GM18873 (cell line): ENCODE results near the gene RAB40B.

ENCODE experiments used
- ATAC-seq: cut with Tn5 transposase; IDR thresholded peaks from one replicate; pipeline ENCODE4 v1.9.1; 2021; ENCODE audit warnings: mild to moderate bottlenecking, moderate library complexity, moderate number of reproducible peaks; ENCODE audit not compliant: unreplicated experiment, low FRiP score

The RAB40B gene

GRCh38 chr17:82693168-82693867, 5.2 kb downstream of the RAB40B start:
- no peak for ATAC-seq

GRCh38 chr17:82692268-82692667, 6.2 kb downstream of the RAB40B start:
- ATAC-seq: no peak

DNA sequence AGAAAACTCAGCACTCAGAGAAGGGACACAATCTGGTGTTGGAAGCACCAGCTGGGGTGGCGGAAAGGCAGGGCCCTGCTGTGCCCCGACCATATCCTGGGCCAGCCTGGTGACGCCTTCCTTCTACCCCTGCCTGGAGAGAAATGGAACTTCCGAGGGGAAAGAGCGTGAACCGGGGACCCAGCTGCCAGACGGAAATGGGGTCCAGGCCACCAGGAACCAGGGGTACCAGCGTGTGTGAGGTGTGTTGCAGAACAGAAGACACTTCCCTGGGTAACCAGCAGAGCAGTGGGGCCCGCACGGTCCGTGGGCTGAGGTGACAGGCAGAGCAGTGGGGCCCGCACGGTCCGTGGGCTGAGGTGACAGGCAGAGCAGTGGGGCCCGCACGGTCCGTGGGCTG, 6.8 kb downstream of the RAB40B start:
- no peak for ATAC-seq

DNA sequence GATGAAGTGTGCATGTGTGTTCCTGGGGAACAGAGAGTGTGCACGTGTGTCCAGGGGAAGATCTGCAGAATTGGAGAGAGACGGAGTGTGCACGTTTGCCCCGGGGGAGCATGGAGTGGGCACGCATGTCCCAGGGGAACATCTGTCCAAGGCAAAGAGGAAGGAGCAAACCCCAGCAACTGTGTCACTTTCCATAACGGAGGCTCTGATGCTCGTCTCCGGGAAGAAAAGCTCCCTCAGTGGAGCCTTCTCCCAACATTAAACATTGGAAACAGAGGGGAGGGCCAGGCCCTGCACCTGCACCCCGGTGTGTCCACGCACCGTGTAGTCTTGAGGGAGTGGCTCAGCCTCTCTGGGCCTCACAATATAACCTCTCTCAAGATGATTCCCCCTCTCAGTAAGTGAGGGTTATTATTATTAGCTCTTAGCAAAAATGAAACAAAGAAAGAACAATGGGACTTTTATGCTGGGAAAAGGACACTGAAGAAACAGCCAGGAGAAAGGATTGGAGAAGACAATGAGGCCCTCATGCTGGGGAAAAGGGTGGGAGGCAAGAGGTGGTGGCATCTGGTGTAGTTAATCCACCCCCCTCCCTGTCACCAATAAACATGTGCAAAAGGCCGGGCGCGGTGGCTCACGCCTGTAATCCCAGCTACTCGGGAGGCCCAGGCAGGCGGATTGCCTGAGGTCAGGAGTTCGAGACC, 7.6 kb downstream of the RAB40B start:
- no peak for ATAC-seq

GRCh38 chr17:82689077-82689476, 9.4 kb downstream of the RAB40B start:
- no peak for ATAC-seq

- no peak for ATAC-seq
Observed at GRCh38 chr17:82687871-82688270, 10.6 kb downstream of the RAB40B start.

GRCh38 chr17:82687375-82687861, 11.1 kb downstream of the RAB40B start:
- no peak for ATAC-seq

DNA sequence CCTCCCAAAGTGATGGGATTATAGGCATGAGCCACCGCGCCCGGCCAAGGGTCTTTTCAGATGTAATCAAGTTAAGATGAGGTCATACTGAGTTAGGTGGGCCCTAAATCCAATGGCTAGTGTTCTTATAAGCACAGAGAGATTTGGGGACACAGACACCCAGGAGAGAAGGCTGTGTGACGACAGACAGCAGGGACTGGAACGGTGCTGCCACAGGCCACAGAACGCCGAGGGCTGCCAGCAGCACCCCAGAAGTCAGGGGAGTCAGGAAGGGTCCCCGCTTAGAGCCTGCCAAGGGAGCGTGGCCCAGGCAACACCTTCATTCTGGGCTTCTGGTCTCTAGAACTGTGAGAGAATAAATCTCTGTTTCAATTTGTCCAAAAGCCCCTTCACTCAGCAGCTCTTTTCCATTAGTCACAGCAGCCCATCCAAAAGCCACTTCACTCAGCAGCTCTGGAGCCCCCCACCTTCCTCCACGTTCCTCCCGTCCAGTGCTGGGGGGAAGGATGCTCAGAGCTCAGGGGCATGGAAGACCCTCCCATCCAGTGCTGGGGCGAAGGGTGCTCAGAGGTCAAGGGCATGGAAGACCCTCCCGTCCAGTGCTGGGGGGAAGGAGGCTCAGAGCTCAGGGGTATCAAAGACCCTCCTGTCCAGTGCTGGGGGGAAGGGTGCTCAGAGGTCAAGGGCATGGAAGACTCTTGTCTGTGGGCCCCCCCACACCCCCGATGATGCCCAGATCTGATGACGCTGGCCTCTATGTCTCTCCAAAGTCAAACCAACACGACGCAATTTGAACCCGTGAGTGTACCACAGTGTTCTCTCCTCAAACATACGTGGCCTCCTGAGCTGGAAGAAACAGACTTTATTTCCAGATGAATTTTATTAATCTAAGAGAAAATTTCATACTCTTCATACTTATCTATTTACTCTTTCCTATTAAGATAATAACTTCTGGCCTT, 11.9 kb downstream of the RAB40B start:
- ATAC-seq: no peak

DNA sequence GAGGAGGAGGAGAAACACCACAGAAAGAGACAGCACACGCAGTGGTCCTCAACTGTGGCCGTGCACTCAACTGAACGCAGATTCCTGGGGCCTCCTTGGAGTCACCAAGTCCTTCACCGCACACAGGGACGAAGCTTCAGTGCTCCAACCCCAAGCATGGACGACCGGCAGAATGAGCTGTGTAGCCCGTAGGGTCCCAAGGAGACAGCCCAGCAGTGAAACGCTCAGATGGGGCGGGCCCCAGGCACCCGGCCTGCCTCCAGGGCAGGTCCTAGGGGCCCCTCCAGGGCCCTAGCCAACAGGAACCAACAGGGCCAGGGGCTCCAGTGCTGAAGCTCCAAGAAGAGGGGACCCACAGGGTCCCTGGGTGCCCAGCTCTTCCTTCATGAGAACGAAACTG, 13.2 kb downstream of the RAB40B start:
- no peak for ATAC-seq

GRCh38 chr17:82684228-82684841, 14.2 kb downstream of the RAB40B start:
- no peak for ATAC-seq

- no peak for ATAC-seq
Observed at GRCh38 chr17:82683534-82683933, 15.0 kb downstream of the RAB40B start.

GRCh38 chr17:82681547-82681946, 17.0 kb downstream of the RAB40B start:
- no peak for ATAC-seq

DNA sequence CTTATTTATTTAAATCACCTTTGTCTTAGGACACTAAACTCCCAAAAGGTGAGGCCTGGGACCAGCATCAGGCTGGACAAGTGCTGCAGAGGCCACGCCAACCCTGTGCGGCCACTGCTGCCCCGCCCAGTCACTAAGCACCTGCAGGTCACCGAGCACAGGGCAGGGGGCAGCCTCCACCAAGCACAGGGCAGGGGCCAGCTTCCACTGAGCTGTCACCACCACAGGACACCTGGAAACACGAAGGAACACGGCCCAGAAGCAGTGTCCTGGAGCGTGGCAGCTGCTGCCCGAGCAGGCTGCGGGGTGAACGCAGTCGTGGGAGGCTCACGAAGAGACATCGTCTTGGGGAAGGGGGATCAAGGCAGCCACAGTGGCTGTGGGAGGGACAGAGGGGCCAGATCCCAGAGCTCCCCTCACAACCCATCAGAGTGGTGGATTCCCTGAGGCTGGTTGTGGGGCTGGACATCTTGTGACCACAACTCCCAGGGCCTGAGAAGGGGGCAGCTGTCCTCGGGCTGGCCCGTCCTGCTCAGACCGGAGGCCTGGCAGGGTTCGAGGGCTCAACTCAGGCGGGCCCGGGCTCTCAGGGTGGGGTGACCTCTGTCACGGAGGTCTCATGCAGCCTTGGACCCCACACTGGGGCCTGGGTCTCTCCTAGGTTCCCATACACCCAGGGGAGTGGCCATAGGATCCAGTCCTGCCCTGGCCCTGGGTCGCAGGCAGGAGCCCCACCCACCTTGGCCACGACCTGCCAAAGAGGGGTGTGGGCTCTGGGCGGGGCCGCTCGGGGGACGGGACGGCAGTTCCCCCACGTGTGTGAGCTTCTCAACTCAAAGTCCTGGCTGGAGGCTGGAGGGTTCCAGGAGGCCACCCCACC, 18.7 kb downstream of the RAB40B start:
- ATAC-seq: no peak

DNA sequence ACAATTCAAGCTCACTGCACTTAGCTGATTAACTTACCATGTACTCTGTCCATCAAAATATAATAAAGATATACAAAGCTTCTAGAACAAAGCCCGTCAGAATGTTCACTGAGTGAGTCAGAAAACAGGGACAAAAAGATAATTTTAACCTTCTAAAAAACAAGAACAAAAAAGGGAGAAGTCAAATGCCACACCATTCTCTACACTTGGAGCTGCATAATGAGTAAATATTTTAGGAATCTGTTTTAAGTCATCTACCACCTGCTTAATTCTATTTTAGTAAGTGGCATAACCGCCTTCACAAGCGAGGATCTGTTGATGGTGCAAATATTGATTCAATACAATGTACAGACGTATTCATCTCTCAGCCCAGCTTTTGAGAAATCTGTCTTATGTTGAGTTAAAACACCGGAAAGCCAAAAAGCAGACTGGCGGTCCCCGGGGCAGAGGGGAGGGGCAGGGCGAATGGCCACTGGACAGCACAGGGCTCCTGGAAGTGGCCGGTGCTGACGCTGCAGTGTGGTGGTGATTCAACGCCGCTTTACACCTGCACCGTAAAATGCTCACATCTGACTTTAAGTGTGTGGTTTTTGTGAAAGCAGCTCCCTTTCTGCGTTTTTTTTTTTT, 20.1 kb downstream of the RAB40B start:
- ATAC-seq: no peak

DNA sequence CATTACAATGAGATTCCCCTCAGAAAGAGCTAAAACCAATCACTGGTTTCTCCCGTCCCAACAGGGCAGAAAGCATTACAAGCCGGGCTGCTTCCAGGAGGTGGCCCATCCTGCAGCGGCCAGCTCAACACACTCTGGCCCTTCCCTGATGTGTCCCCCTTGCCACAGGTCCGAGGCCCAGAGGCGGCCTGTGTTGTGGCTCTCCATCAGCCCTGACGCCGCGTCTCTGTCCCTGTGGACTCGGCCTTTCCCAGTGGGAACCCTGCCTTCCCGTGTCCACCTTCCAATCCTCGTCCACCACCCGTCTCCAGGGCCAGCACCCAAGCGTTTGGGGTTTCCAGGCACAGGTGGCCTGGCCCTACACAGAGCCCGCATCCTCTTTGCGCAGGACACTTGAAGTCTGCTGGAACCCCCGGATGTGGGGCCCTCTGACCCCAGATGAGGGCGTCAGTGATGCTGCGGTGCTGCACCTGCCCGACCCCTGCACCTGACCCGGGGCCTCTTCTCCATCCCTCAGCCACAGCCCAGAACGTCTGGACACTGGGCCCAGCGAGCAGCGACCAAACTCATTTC, 21.1 kb downstream of the RAB40B start:
- no peak for ATAC-seq

- no peak for ATAC-seq
Observed at GRCh38 chr17:82675476-82676245, 22.8 kb downstream of the RAB40B start.

GRCh38 chr17:82674656-82675475, 23.6 kb downstream of the RAB40B start:
- ATAC-seq: no peak
